Karpas-422 (cell line): ENCODE measurements around the gene IGDCC3. TPM values are rescaled to one million over a fixed set of nuclear protein-coding genes. Genes with fewer than 3 reads are reported as not detected.

ENCODE experiments used
- DNase-seq: peaks from one replicate; pipeline ENCODE4 v3.0.0-alpha.2; 2015
- H2AFZ ChIP-seq: fragments of 200-600 bp; sonication (generic); 2 replicates; pipeline ENCODE4 v1.6.1; 2014; ENCODE audit warnings: antibody characterized with exemption, low read length, mixed read lengths
- H3K27ac ChIP-seq: fragments of 200-600 bp; sonication (generic); 2 replicates; pipeline ENCODE4 v1.5.1; 2014; ENCODE audit warnings: mild to moderate bottlenecking, low read length, moderate library complexity
- H3K27me3 ChIP-seq: fragments of 200-600 bp; sonication (generic); 2 replicates; pipeline ENCODE4 v1.6.1; 2014; ENCODE audit warnings: low read length, mixed read lengths
- H3K36me3 ChIP-seq: fragments of 200-600 bp; sonication (generic); 2 replicates; pipeline ENCODE4 v1.6.1; 2014; ENCODE audit warnings: low read length, mixed read lengths; ENCODE audit not compliant: insufficient read depth
- H3K4me1 ChIP-seq: fragments of 200-600 bp; sonication (generic); 2 replicates; pipeline ENCODE4 v1.6.1; 2014; ENCODE audit warnings: mild to moderate bottlenecking, low read length, mixed read lengths
- H3K4me2 ChIP-seq: fragments of 200-600 bp; sonication (generic); 2 replicates; pipeline ENCODE4 v1.6.1; 2014; ENCODE audit warnings: low read length, low read depth, mild to moderate bottlenecking; ENCODE audit not compliant: poor library complexity, severe bottlenecking
- H3K4me3 ChIP-seq: fragments of 200-600 bp; sonication (generic); 2 replicates; pipeline ENCODE4 v1.5.1; 2014; ENCODE audit warnings: mild to moderate bottlenecking, antibody characterized with exemption, low read length, mixed read lengths
- H3K79me2 ChIP-seq: fragments of 200-600 bp; sonication (generic); 2 replicates; pipeline ENCODE4 v1.6.1; 2014; ENCODE audit warnings: mild to moderate bottlenecking, low read length, mixed read lengths
- H3K9ac ChIP-seq: fragments of 200-600 bp; sonication (generic); 2 replicates; pipeline ENCODE4 v1.6.0; 2014; ENCODE audit warnings: low read length
- H3K9me2 ChIP-seq: fragments of 200-600 bp; sonication (generic), shearing (Covaris generic); replicated peaks from 2 replicates; pipeline ENCODE4 v1.6.0; 2014; ENCODE audit warnings: mild to moderate bottlenecking, low read length, moderate library complexity; ENCODE audit not compliant: insufficient read depth
- H3K9me3 ChIP-seq: fragments of 300-700, 200-600 bp; sonication (generic); 2 replicates; pipeline ENCODE4 v1.6.1; 2014; ENCODE audit warnings: low read length, mixed read lengths
- H4K20me1 ChIP-seq: fragments of 200-600 bp; sonication (generic); 2 replicates; pipeline ENCODE4 v1.6.1; 2014; ENCODE audit warnings: mild to moderate bottlenecking, antibody characterized with exemption, low read length, low read depth; ENCODE audit not compliant: insufficient read depth
- total RNA-seq: library from RNA; depleted of rRNA; stranded (reverse); fragments of >200 nt; shearing (Covaris generic); gene quantifications from 2 replicates; pipeline ENCODE4 v1.2.3, GENCODE V29; 2014; ENCODE audit warnings: low replicate concordance

IGDCC3 gene
- total RNA-seq, 1 experiment from 2014 or later = not detected

- peak overlapping the region; percentile 68 for H3K4me2 ChIP-seq
Measured at GRCh38 chr15:65336493-65337435, 41.0 kb downstream of the IGDCC3 start.

DNA sequence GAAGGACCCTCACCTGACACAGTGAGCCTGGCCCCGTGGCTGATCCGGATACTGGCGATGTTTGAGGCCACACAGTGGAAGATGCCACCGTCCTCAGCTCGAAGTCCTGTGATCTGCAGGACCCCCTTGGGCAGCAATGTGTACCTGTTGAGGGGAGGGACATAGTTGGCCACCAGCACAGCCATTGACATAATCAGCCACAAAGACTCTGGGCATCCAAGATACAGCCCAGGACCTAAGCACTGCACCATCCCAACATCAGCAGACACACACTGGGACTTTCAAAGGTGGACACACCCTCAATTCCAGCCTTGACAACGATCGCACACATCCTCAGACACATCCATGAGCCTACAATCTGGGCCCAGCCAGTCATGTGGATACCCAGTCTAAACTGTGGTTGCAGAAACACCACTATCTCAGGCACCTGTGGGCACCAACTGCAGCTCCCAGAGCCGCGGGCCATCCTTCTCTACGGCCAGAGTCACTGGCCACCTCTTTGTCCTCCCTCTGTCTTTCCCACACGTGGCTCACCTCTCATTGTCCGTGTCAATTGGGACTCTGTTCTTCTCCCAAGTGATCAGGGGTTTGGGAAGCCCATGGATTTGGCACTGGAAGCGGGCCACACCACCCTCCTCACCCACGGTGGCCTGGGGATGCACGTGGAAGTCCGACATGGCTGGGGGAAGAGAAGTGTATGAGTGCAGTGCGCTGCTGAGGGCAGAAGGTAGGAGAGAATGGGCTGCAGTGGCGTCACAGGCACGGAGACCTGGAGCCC is 42.3 kb downstream of the IGDCC3 start:
- no peak for DNase-seq
- H3K9me2 ChIP-seq = no peaks in the 10 kb centered on the region
- H3K9me3 ChIP-seq = no peaks in the 10 kb centered on the region
- H3K4me3 ChIP-seq = no peak overlapping the region
- H3K4me2 ChIP-seq = no peak overlapping the region
- no peaks in the 10 kb centered on the region for H3K27me3 ChIP-seq
- H3K27ac ChIP-seq = no peak overlapping the region
- no peaks in the 10 kb centered on the region for H3K79me2 ChIP-seq
- H3K9ac ChIP-seq = no peak overlapping the region
- no peak overlapping the region for H2AFZ ChIP-seq
- H4K20me1 ChIP-seq = peaks cover 9% of the 10 kb centered on the region; the same call in 1 of the 2 replicates
- no peaks in the 10 kb centered on the region for H3K36me3 ChIP-seq
- H3K4me1 ChIP-seq = peaks cover 26% of the 10 kb centered on the region

More at GRCh38 chr15:65336493-65337435, 41.0 kb downstream of the IGDCC3 start:
- no peaks in the 10 kb centered on the region for H3K27me3 ChIP-seq
- H2AFZ ChIP-seq = no peak overlapping the region
- peak; percentile 88 for DNase-seq
- peak overlapping the region; percentile 62 for H3K4me3 ChIP-seq
- H3K9me2 ChIP-seq = no peaks in the 10 kb centered on the region
- H3K79me2 ChIP-seq = no peaks in the 10 kb centered on the region
- no peaks in the 10 kb centered on the region for H3K9me3 ChIP-seq
- no peak overlapping the region for H3K27ac ChIP-seq
- no peaks in the 10 kb centered on the region for H3K36me3 ChIP-seq
- peak overlapping the region; percentile 60 for H3K9ac ChIP-seq
- peaks cover 9% of the 10 kb centered on the region; the same call in 1 of the 2 replicates for H4K20me1 ChIP-seq
- H3K4me1 ChIP-seq = peaks cover 26% of the 10 kb centered on the region

DNA sequence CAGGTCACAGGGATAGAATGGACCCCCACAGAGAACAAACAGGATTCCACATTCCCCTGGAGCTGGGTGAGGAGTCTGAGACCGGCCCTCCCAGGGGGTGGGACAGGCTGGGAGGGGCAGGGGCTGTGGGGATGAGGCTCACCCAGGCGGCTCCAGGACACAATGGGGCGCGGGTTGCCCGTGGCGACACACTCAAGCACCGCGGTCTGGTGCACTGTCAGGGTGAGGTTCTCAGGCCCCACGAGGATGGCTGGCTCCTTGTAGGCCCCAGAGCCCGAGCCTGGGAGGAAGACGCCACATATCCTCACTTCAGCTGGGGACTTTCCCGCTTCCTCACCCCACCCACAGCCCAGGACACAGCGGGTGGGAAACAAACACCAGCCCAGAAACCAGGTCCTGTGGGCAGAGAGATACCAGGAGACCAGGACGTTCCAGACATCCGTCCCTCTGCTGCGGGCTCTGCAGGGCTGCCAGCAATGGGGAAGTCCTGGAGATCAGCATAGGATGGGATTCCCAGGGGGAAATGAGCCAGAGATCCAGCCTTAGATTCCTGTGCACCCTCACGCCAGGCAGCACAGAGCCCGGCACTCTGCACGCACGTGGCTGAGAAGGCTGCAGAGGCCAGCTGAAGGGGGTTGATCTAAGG is 43.1 kb downstream of the IGDCC3 start:
- Histone ChIP-seq H2AFZ (no peak overlapping the region), H3K27ac (no peak overlapping the region), H3K9me2 (no peaks in the 10 kb centered on the region), H3K4me2 (no peak overlapping the region), H3K79me2 (no peaks in the 10 kb centered on the region), H3K27me3 (no peaks in the 10 kb centered on the region), H3K36me3 (no peaks in the 10 kb centered on the region), H4K20me1 (peaks cover 10% of the 10 kb centered on the region; the same call in 1 of the 2 replicates), H3K4me3 (no peak overlapping the region), H3K9me3 (no peaks in the 10 kb centered on the region), H3K4me1 (peaks cover 26% of the 10 kb centered on the region), H3K9ac (no peak overlapping the region)
- peak; percentile 52 for DNase-seq

GRCh38 chr15:65333856-65334255 is 43.9 kb downstream of the IGDCC3 start:
- no peak overlapping the region for H3K27ac ChIP-seq
- H3K4me3 ChIP-seq = no peak overlapping the region
- no peak overlapping the region for H3K9ac ChIP-seq
- H4K20me1 ChIP-seq = peaks cover 13% of the 10 kb centered on the region; the same call in 1 of the 2 replicates
- DNase-seq = no peak
- H3K9me2 ChIP-seq = no peaks in the 10 kb centered on the region
- peaks cover 26% of the 10 kb centered on the region for H3K4me1 ChIP-seq
- no peaks in the 10 kb centered on the region for H3K9me3 ChIP-seq
- H3K27me3 ChIP-seq = no peaks in the 10 kb centered on the region
- no peaks in the 10 kb centered on the region for H3K36me3 ChIP-seq
- no peak overlapping the region for H3K4me2 ChIP-seq
- H3K79me2 ChIP-seq = no peaks in the 10 kb centered on the region
- H2AFZ ChIP-seq = no peak overlapping the region

- Histone ChIP-seq H3K79me2 (no peaks in the 10 kb centered on the region), H3K27me3 (no peaks in the 10 kb centered on the region), H4K20me1 (peaks cover 13% of the 10 kb centered on the region; the same call in 1 of the 2 replicates), H3K4me2 (no peak overlapping the region), H3K36me3 (no peaks in the 10 kb centered on the region), H3K9ac (no peak overlapping the region), H3K9me2 (no peaks in the 10 kb centered on the region), H2AFZ (no peak overlapping the region), H3K9me3 (no peaks in the 10 kb centered on the region), H3K4me3 (no peak overlapping the region), H3K4me1 (peaks cover 27% of the 10 kb centered on the region), H3K27ac (no peak overlapping the region)
- DNase-seq = no peak
Measured at GRCh38 chr15:65333148-65333820, 44.5 kb downstream of the IGDCC3 start.

DNA sequence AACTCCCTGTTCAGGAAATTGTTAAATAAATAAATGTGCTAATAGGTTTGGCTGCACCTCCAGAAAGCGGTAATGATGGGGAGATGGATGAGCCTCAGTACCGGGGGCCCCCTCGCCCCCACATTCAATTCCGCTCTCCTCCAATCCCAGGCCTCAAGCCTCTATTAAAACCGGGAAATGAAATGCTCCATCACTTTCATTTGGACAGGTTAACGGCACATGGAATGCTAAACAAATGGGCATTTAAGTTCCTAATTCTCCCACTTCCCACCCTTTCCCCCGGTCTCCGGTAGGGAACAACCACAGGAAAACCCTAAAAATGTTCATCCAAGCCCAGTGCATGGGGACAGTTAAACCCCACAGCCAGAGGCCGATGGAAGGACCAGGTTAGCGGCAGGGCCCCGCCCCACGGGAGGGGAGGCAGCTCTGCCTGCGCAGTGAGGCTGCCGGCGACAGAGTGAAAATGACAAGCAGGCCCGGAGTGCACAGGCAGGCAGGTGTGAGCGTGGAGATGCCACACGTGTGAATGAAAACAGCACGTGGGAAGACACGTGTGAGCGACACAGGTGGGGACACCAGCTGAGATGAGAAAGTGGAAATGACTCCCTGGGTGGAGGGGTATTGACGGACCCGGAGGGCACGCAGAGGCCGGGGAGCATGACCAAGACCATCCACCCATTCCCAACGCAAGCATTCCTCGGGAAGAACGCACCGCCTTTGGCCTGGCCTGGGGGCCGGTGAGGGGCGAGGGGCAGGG is 45.2 kb downstream of the IGDCC3 start:
- H3K36me3 ChIP-seq = no peaks in the 10 kb centered on the region
- H3K27me3 ChIP-seq = no peaks in the 10 kb centered on the region
- peaks cover 7% of the 10 kb centered on the region; the same call in 1 of the 2 replicates for H4K20me1 ChIP-seq
- H3K9me3 ChIP-seq = no peaks in the 10 kb centered on the region
- DNase-seq = no peak
- no peaks in the 10 kb centered on the region for H3K9me2 ChIP-seq
- no peak overlapping the region for H3K4me2 ChIP-seq
- H3K4me3 ChIP-seq = no peak overlapping the region
- H3K27ac ChIP-seq = no peak overlapping the region
- peaks cover 27% of the 10 kb centered on the region for H3K4me1 ChIP-seq
- no peaks in the 10 kb centered on the region for H3K79me2 ChIP-seq
- no peak overlapping the region for H3K9ac ChIP-seq
- H2AFZ ChIP-seq = no peak overlapping the region

DNA sequence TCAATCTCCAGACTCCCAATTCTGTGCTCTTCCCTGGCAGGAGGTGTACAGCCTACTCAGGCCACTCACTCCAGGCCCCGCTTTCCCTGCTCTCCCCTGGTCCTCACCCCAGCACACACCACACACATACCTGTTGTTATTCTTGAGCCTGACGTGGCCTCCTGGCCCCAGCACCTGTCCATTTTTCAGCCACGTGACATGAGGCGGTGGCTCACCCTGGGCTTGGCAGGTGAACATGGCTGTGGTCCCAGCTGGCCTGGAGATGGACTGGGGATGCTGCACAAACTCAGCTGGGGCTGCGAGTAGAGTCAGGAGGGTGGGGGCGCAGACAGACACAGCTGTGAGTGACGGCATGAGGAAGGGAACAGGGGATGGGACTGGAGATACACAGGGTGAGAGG is 46.0 kb downstream of the IGDCC3 start:
- Histone ChIP-seq H3K36me3 (no peaks in the 10 kb centered on the region), H3K27me3 (no peaks in the 10 kb centered on the region)

More for the DNA sequence above, 46.0 kb downstream of the IGDCC3 start:
- H3K4me2 ChIP-seq = no peak overlapping the region
- H3K4me1 ChIP-seq = peaks cover 21% of the 10 kb centered on the region
- no peak overlapping the region for H3K4me3 ChIP-seq
- DNase-seq = no peak
- H3K9me3 ChIP-seq = no peaks in the 10 kb centered on the region
- H3K9ac ChIP-seq = no peak overlapping the region
- no peaks in the 10 kb centered on the region for H3K79me2 ChIP-seq
- no peak overlapping the region for H2AFZ ChIP-seq
- peaks cover 4% of the 10 kb centered on the region; the same call in 1 of the 2 replicates for H4K20me1 ChIP-seq
- H3K27ac ChIP-seq = no peak overlapping the region
- no peaks in the 10 kb centered on the region for H3K9me2 ChIP-seq
